ENCODE data around the gene PLK5.
"Not testable (repeated sequence)": the region's sequence is repeated elsewhere in the genome, so short reads cannot be mapped to it uniquely, and the experiment has no call there.

Gene PLK5

GRCh38 chr19:1526066-1526778 lies 2.3 kb downstream of the PLK5 start:
- no peak for DNase-seq

GRCh38 chr19:1526979-1527649 lies 3.2 kb downstream of the PLK5 start:
- no peak for DNase-seq

GRCh38 chr19:1527650-1528309 lies 3.9 kb downstream of the PLK5 start:
- no peak for DNase-seq

DNA sequence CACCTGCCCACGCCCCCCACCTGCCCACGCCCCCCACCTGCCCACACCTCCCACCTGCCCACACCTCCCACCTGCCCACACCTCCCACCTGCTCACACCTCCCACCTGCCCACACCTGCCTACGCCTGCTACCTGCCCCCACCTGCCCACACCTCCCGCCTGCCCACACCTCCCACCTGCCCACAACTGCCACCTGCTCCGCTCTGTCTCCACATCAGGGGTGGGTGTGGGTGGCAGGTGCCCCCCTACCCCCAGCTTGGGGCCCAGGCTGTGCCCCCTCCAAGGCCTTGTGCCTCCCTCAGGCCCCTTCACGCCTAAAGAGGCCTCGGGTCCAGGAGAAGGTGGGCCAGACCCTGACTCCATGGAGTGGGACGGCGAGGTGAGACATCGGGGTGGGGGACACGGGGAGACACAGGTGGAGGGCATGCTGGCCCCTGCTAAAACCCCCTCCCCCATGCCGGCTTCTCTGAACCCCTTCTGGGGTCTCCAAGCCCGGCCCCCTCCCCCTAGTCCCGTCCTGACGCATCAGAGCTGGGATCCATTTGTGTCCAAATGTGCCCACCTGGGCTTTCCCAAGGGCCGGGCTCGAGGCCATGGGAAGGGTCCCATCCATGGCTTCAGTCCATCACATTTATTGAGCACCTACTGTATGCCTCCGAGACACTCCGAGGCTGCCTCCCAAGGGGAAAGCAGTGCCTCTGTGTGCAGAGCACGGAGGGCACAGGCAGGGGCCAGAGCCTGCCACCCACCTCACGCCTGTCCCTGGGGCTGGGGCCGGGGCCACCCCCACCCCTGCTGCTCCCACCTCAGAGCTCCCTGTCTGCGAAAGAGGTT lies 4.9 kb downstream of the PLK5 start:
- DNase-seq: no peak

DNA sequence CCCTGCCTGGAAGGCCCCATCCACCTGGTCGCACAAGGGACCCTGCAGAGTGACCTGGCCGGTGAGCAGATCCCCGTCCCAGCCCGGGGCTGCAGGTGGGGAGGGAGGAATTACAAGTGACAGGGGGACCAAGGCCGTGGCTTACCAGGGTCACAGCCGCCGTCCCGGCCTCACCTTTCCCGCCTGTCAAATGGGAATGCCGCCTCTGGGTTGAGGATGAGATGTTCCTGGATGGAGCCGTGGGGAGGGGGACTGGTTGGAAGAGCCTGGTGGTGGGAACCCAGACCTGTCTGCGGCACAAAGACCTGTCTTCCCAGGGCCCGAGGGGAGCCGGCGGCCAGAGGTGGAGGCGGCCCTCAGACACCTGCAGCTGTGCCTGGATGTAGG lies 5.5 kb downstream of the PLK5 start:
- no peak for DNase-seq

DNA sequence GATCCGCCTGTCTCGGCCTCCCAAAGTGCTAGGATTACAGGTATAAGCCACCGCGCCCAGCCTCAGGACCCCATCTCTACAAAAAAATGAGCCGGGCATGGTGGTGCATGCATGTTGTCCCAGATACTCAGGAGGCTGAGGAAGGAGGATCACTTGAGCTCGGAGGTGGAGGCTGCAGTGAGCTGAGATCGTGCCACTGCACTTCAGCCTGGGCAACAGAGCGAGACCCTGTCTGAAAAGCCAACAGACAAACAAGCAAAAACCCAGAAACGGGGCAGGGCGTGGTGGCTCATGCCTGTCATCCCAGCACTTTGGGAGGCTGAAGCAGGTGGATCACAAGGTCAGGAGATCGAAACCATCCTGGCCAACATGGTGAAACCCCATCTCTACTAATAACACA lies 7.0 kb downstream of the PLK5 start:
- not testable (repeated sequence) for DNase-seq

- DNase-seq: no peak
These were observed 7.7 kb downstream of the PLK5 start for GRCh38 chr19:1531587-1531986.

DNA sequence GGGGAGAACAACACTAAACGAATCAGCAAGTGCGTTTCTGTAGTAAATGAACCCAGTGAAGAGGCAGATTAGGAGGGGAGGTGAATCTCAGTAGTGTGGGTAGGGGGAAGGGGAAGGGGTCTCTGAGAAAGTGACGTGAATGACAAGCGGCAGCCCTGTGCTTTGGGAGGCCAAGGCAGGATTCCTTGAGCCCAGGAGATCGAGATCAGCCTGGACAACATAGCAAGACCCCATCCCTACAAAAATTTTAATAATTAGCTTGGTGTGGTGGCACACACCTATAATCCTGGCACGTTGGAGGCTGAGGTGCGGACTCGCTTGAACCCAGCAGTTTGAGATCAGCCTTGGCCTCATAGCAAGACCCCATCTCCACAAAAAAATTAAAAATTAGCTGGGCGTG lies 8.1 kb downstream of the PLK5 start:
- DNase-seq: no peak

DNA sequence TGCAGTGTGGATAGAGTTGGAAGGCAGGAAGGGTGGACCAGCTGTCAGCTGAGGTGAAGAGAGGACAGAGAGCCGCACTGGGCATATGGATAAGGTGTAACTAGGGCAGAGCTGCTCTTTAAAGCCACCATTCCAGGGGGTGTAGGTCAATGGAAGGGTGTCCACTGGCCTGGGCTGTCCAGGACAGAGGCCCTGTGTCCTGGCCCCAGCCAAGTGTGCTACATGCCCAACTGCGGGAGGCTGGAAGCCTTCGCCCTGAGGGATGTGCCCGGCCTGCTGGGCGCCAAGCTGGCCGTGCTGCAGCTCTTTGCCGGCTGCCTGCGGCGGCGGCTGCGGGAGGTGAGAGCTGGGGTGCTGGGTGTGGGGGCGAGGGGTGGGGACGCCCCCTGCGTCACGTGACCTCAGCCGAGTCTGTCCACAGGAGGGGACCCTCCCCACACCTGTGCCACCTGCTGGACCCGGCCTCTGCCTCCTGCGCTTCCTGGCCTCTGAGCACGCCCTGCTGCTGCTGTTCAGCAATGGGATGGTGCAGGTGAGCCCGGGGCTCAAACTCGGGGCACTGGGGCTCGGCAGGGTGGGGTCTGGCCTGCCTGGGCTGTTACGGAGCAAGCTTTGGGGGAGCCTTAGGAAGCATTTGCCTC lies 9.8 kb downstream of the PLK5 start:
- no peak for DNase-seq

- DNase-seq: no peak
These were observed 11.1 kb downstream of the PLK5 start for GRCh38 chr19:1534972-1535371.

DNA sequence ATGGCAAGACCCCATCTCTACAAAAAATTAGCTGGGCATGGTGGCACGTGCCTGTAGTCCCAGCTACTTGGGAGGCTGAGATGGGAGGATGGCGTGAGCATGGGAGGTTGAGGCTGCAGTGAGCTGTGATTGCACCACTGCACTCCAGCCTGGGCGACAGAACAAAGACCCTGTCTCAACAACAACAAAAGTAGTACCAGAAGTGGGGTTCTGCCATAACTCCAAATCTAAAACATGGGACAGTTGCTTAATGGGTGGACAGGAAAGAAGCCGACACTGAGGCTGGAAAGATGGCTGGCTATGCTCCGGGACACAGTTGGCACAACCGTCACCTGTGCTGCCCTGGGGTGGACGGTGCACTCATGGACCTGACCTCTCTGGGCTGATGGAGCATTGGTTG lies 11.8 kb downstream of the PLK5 start:
- DNase-seq: not testable (repeated sequence)

- DNase-seq: no peak
These were observed 15.1 kb downstream of the PLK5 start for GRCh38 chr19:1538978-1539377.

GRCh38 chr19:1539749-1540148 lies 15.9 kb downstream of the PLK5 start:
- not testable (repeated sequence) for DNase-seq

- no peak for DNase-seq
These were observed 16.6 kb downstream of the PLK5 start for GRCh38 chr19:1540365-1540925.

GRCh38 chr19:1549332-1549945 lies 25.6 kb downstream of the PLK5 start:
- DNase-seq: no peak

DNA sequence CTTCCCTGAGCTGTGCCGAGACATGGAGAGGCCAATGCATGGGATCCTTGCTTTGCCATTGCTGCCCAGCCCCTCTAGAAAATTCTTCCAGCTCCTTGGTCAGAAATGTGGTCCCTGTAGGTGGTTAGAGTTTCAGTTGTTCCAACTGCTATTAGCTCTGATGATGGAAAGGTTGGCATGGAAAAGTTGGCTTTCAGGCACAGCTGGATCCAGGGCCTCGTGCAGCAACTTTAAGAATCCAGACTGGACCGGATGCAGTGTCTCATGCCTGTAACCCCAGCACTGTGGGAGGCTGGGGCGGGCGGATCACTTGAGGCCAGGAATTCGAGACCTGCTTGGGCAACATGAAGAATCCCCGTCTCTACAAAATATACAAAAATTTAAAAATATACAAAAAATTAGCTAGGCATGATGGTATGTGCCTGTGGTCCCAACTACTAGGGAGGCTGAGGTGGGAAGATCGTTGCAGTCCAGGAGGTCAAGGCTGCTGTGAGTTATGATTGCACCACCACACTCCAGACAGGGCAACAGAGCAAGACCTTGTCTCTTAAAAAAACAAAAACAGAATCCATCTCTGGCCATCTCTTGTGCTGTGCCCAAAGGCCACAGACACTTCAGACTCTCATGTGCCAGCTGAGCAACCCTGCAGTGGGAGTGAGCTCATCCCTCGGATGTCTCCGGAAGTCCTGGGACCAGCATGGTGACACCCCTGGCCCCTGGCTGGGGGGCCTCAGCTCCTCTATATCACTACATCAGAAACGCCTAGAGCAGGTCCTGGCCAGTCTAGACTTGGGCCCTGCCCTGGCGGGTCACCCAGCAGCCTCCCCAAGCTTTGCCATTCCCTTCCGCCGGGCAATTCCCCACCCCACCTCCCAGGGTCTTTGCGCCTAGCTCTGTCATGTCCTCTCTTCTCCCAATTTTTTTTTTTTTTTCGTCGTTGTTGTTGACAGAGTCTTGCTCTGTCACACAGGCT lies 27.5 kb downstream of the PLK5 start:
- no peak for DNase-seq

GRCh38 chr19:1553415-1553814 lies 29.5 kb downstream of the PLK5 start:
- DNase-seq: no peak

GRCh38 chr19:1554968-1555367 lies 31.1 kb downstream of the PLK5 start:
- DNase-seq: no peak

GRCh38 chr19:1555487-1556389 lies 31.9 kb downstream of the PLK5 start:
- no peak for DNase-seq
